Measurements from ENCODE around the gene DMRT1.
"Not testable (repeated sequence)": the region's sequence is repeated elsewhere in the genome, so short reads cannot be mapped to it uniquely, and the experiment has no call there.

Gene DMRT1

DNA sequence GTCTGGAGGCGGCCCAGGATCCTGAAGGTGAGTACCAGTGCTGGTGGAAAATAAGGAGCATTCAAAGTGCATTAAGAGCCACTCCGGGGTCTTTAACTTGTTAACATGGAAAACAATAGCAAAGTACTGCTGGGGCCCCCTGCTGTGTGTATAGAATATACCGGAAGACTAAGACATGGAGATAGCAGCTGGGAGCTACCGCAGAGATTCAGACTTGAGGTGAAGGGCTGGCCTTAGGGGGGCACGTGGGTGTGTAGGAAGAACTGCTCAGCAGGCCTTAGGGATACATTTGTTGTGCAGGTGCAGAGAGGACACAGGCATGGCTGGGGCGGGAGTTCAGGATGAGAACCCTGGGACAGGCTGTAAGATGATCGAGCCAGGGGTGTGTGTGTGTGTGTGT lies 1.2 kb upstream of the DMRT1 start:
- DNase-seq (no peak), ATAC-seq (replicated peaks) (no peak)
- Mint-ChIP-seq H3K9me3 (no peaks in the 10 kb centered on the region), H3K27me3 (peaks cover 39 to 61% of the 10 kb centered on the region in 2 donors), H3K4me1 (ENCODE audit: low read depth in 2 of 2) (peaks cover 3 to 4% of the 10 kb centered on the region in 2 donors), H3K27ac (no peak overlapping the region), H3K4me3 (no peak overlapping the region), H3K36me3 (ENCODE audit: insufficient read depth) (no peaks in the 10 kb centered on the region)

- Mint-ChIP-seq H3K27me3 (peaks cover 55 to 74% of the 10 kb centered on the region in 2 donors), H3K36me3 (ENCODE audit: insufficient read depth) (no peaks in the 10 kb centered on the region), H3K4me3 (no peak overlapping the region), H3K9me3 (no peaks in the 10 kb centered on the region), H3K4me1 (ENCODE audit: low read depth in 2 of 2) (peaks cover 3 to 4% of the 10 kb centered on the region in 2 donors), H3K27ac (no peak overlapping the region)
- DNase-seq: no peak
- no peak for ATAC-seq (replicated peaks)
Observed at GRCh38 chr9:842635-843426, 1.3 kb downstream of the DMRT1 start.

DNA sequence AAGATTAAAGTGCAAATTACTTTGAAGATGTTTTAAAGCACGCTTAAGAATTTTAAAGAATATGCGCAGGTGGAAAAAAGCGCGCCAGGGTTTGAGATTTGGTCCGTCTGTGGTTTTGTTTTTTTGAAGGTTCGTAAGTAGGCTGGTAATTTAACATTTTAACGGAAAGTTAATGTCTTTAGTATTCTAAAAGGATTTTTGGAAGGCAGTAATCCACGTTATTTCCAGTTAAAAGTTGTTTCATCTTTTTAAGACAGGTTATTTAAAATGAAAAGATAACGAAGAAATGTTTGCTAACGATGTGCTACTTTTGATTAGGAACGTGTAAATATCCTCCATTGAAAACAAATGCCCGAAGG lies 1.9 kb downstream of the DMRT1 start:
- Mint-ChIP-seq H3K4me3 (no peak overlapping the region), H3K27me3 (peaks cover 53 to 71% of the 10 kb centered on the region in 2 donors), H3K4me1 (ENCODE audit: low read depth in 2 of 2) (peaks cover 3 to 4% of the 10 kb centered on the region in 2 donors), H3K9me3 (no peaks in the 10 kb centered on the region), H3K27ac (no peak overlapping the region), H3K36me3 (ENCODE audit: insufficient read depth) (no peaks in the 10 kb centered on the region)
- ATAC-seq (replicated peaks) (no peak), DNase-seq (no peak)

DNA sequence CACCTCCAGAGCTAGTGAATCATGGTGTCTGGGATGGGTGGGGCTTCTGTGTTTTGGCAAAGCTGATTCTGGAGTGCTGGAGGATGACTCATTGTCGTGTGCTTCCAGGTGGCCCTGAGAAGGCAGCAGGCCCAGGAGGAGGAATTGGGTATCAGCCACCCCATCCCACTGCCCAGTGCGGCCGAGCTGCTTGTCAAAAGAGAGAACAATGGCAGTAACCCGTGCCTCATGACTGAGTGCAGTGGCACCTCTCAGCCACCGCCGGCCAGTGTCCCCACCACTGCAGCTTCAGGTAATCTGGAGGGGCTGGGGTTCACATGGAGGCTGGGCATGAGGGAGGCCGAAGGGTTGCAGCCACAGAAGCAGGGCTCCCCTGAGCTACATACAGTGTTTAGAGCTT lies 5.4 kb downstream of the DMRT1 start:
- Mint-ChIP-seq H3K27ac (no peak overlapping the region), H3K4me3 (no peak overlapping the region), H3K4me1 (ENCODE audit: low read depth in 2 of 2) (peaks cover 0 to 4% of the 10 kb centered on the region in 2 donors), H3K27me3 (peaks cover 47 to 51% of the 10 kb centered on the region in 2 donors), H3K36me3 (ENCODE audit: insufficient read depth) (no peaks in the 10 kb centered on the region), H3K9me3 (no peaks in the 10 kb centered on the region)
- no peak for DNase-seq
- ATAC-seq (replicated peaks): no peak

- peaks cover 51 to 52% of the 10 kb centered on the region in 2 donors for H3K27me3 Mint-ChIP-seq
- ATAC-seq (replicated peaks): no peak
- H3K4me1 Mint-ChIP-seq (ENCODE audit: low read depth in 2 of 2): peaks cover 0 to 4% of the 10 kb centered on the region in 2 donors
Observed at GRCh38 chr9:847505-847904, 6.0 kb downstream of the DMRT1 start.

DNA sequence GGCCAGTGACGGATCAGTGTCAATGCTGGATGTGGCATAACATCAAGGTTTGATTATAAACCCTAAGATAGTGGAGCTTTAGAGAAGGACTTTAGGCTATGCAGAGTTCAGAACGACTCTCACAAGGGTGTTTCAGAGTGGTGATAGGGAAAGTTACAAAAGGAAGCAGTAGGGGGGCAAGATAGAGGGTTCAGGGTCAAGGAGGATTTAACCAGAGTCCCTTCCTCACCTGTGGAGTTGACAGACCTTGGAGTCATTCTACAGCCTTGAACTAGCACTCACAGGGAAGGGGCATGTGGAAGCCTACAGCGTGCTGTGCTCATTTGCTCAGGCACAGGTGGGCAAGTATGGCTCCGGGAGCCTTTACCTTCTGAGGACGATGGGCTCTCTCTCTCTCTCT lies 7.9 kb downstream of the DMRT1 start:
- Mint-ChIP-seq H3K27me3 (peaks cover 43 to 47% of the 10 kb centered on the region in 2 donors), H3K36me3 (ENCODE audit: insufficient read depth) (peaks cover 3% of the 10 kb centered on the region), H3K9me3 (no peaks in the 10 kb centered on the region), H3K27ac (no peak overlapping the region), H3K4me1 (ENCODE audit: low read depth in 2 of 2) (no peaks in the 10 kb centered on the region), H3K4me3 (no peak overlapping the region)
- no peak for ATAC-seq (replicated peaks)
- DNase-seq: no peak

More at GRCh38 chr9:847505-847904, 6.0 kb downstream of the DMRT1 start:
- Mint-ChIP-seq H3K27ac (no peak overlapping the region), H3K36me3 (ENCODE audit: insufficient read depth) (no peaks in the 10 kb centered on the region), H3K9me3 (no peaks in the 10 kb centered on the region), H3K4me3 (no peak overlapping the region)
- no peak for DNase-seq

DNA sequence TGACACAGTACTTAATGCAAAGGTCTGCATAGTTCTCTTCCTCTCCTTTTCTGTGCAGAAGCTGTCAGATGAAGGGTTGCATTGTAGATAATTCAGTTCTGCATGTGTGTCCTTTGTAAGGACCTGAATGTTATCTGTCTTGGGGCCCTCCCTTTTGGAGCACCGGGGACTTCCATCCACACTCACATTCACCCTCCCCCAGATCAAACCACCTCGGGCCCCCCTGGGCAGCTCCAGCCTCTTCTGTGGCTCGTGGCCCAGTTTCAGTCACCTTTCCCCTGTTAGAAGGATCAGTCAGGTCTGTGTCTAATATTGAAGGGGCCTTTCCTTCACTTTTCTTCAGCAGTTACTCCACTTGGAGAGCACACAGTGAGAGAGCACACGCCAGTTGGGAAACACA lies 11.0 kb downstream of the DMRT1 start:
- Mint-ChIP-seq H3K27ac (no peak overlapping the region), H3K36me3 (ENCODE audit: insufficient read depth) (peaks cover 3% of the 10 kb centered on the region), H3K27me3 (peaks cover 18 to 28% of the 10 kb centered on the region in 2 donors)

DNA sequence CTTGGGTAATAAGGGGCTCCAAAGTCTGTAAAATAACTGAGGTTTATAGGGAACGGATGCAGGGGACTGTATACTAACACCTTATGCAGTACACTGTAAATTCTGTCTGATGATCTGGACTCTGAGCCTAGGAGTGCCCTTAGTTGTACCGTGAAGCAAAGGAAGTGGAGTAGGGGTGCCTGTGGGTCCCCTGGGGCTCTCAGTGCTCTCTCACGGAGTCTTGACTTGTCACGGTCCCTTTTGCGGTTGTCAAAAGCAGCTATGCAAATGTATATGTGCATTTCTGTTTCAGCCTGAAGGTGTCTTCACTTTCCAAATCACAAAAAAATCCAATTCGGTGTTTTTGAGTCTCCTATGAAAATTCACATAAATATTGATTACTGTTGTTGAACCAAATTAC lies 17.8 kb downstream of the DMRT1 start:
- Mint-ChIP-seq H3K27ac (no peak overlapping the region), H3K4me1 (ENCODE audit: low read depth in 2 of 2) (peaks cover 0 to 1% of the 10 kb centered on the region in 2 donors), H3K9me3 (no peaks in the 10 kb centered on the region), H3K4me3 (no peak overlapping the region), H3K27me3 (peaks cover 25 to 41% of the 10 kb centered on the region in 2 donors), H3K36me3 (ENCODE audit: insufficient read depth) (no peaks in the 10 kb centered on the region)
- DNase-seq (no peak), ATAC-seq (replicated peaks) (no peak)

More for the DNA sequence above, 11.0 kb downstream of the DMRT1 start:
- Mint-ChIP-seq H3K9me3 (no peaks in the 10 kb centered on the region), H3K4me3 (no peak overlapping the region), H3K4me1 (ENCODE audit: low read depth in 2 of 2) (no peaks in the 10 kb centered on the region)
- no peak for DNase-seq
- no peak for ATAC-seq (replicated peaks)

DNA sequence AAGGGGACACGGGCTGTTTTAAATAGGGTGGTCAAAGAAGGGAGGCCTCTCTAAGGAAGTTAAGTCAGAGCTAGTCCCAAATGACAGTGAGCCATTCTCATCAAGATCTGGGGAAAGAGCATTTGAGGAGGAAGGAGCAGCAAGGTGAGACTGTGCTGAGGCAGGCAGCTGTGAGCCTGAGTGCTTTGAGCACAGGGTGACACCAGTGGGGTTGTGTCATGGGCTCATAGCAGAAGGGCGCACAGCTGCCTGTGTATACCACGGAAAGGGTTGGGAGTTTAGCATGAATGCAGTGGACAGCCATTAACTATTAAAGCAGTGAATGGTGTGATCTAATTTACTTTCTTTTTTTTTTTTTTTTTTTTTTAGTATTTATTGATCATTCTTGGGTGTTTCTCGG lies 19.2 kb downstream of the DMRT1 start:
- no peak overlapping the region for H3K27ac Mint-ChIP-seq
- no peaks in the 10 kb centered on the region for H3K36me3 Mint-ChIP-seq (ENCODE audit: insufficient read depth)
- no peak for DNase-seq
- no peak overlapping the region for H3K4me3 Mint-ChIP-seq
- peaks cover 25 to 47% of the 10 kb centered on the region in 2 donors for H3K27me3 Mint-ChIP-seq
- ATAC-seq (replicated peaks): no peak
- H3K4me1 Mint-ChIP-seq (ENCODE audit: low read depth in 2 of 2): peaks cover 0 to 1% of the 10 kb centered on the region in 2 donors
- H3K9me3 Mint-ChIP-seq: no peaks in the 10 kb centered on the region

DNA sequence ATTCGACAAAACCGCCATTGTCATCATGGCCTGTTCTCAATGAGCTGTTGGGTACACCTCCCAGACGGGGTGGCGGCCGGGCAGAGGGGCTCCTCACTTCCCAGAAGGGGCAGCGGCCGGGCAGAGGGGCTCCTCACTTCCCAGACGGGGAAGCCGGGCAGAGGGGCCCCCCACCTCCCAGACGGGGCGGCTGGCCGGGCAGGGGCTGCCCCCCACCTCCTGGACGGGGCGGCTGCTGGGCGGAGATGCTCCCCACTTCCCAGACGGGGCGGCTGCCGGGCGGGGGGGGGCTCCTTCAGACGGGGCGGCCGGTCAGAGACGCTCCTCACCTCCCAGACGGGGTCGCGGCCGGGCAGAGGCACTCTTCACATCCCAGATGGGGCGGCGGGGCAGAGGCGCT lies 20.0 kb downstream of the DMRT1 start:
- H3K27me3 Mint-ChIP-seq: peaks cover 23 to 55% of the 10 kb centered on the region in 2 donors
- H3K9me3 Mint-ChIP-seq; ATAC-seq (replicated peaks); H3K4me3 Mint-ChIP-seq; H3K36me3 Mint-ChIP-seq (ENCODE audit: insufficient read depth); DNase-seq; H3K27ac Mint-ChIP-seq; H3K4me1 Mint-ChIP-seq (ENCODE audit: low read depth in 2 of 2): not testable (repeated sequence)

DNA sequence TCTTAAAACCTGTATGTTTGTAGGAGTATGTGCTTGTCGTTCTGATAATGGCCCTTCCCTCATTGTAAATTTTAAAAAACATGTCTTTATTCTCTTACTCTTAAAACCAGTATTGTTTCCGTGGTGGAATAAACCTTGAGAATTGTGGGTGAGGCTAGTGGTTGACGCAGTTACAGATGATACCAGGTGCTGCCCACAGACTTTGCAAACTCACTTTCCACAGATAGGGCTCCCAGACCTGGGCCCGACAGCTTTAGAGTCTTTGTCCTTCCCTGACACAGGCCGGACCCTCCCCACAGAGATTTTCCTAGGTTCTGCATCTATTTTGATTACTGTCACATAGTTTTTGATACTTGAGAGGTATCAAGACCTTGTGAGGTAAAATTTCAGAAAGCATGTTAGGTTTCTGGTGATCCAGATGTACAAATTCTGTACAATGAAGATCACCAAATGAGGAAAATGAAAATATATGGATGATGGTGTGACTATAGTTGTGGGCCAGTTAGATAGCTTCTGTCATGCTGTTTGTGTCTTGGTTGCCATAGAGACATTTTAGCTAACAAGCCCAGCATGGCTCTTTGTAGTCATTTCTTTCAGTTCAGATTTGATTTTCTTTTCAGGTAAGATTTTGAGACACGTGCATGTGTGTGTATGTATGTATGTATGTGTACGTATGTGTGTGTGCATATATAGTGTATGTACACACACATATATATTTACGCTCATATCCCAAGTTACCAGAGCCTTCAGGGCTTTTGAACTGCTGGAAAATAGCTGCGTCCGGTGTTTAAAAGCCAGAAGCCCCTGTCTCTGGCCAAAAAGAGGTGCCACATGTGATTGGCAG lies 33.8 kb downstream of the DMRT1 start:
- H3K9me3 Mint-ChIP-seq: no peaks in the 10 kb centered on the region
- no peaks in the 10 kb centered on the region for H3K36me3 Mint-ChIP-seq (ENCODE audit: insufficient read depth)
- H3K27ac Mint-ChIP-seq: no peak overlapping the region
- H3K4me1 Mint-ChIP-seq (ENCODE audit: low read depth in 2 of 2): peaks cover 0 to 2% of the 10 kb centered on the region in 2 donors
- DNase-seq: no peak
- H3K27me3 Mint-ChIP-seq: peaks cover 29 to 34% of the 10 kb centered on the region in 2 donors
- H3K4me3 Mint-ChIP-seq: no peak overlapping the region
- ATAC-seq (replicated peaks): no peak

DNA sequence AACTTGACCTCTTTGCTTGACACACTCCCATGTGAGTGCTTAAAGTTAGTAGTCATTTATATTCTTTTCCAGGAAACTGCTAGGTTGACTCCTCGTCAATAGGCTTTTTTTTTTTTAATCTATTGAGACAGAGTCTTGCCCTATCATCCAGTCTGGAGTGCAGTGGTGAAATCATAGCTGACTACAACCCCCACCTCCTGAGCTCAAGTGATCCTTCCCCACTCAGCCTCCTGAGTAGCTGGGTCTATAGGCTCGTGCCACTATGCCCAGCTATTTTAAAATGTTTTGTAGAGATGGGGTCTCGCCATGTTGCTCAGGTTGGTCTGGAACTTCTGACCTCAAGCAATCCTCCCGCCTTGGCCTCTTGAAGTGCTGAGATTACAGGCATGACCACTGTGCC lies 34.9 kb downstream of the DMRT1 start:
- ATAC-seq (replicated peaks) (no peak), DNase-seq (no peak)
- H3K27ac Mint-ChIP-seq: no peak overlapping the region
- H3K27me3 Mint-ChIP-seq: peaks cover 32 to 37% of the 10 kb centered on the region in 2 donors
- H3K9me3 Mint-ChIP-seq: no peaks in the 10 kb centered on the region
- H3K4me3 Mint-ChIP-seq: no peak overlapping the region
- no peaks in the 10 kb centered on the region for H3K36me3 Mint-ChIP-seq (ENCODE audit: insufficient read depth)
- peaks cover 8 to 9% of the 10 kb centered on the region in 2 donors for H3K4me1 Mint-ChIP-seq (ENCODE audit: low read depth in 2 of 2)

GRCh38 chr9:878239-878638 lies 36.7 kb downstream of the DMRT1 start:
- peaks cover 48 to 55% of the 10 kb centered on the region in 2 donors for H3K27me3 Mint-ChIP-seq

DNA sequence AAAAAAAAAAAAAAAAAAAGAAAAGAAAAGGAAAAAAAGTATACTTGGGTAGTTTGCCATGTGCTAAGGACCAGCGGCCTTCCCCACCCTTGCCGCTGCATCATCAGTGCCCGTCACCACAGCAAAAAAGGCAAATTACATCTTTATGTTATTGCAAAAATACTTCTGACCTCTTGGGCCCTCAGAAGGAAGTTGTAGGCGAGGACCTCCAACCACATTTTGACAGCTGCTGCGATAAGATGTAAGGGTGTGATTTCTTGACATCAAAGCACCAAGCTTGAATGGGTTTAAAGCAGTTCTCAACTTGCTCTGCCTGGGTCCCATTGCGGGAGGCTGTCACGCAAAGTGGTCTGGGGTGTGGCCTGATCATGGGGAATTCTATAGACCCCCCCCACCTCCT lies 39.2 kb downstream of the DMRT1 start:
- DNase-seq (no peak), ATAC-seq (replicated peaks) (peak; percentile 56)
- Mint-ChIP-seq H3K4me3 (no peak overlapping the region), H3K27me3 (peaks cover 52 to 73% of the 10 kb centered on the region in 2 donors), H3K4me1 (ENCODE audit: low read depth in 2 of 2) (peaks cover 7 to 8% of the 10 kb centered on the region in 2 donors), H3K36me3 (ENCODE audit: insufficient read depth) (no peaks in the 10 kb centered on the region), H3K27ac (no peak overlapping the region), H3K9me3 (no peaks in the 10 kb centered on the region)

More at GRCh38 chr9:878239-878638, 36.7 kb downstream of the DMRT1 start:
- Mint-ChIP-seq H3K4me1 (ENCODE audit: low read depth in 2 of 2) (peaks cover 8 to 9% of the 10 kb centered on the region in 2 donors), H3K27ac (no peak overlapping the region), H3K4me3 (no peak overlapping the region), H3K9me3 (no peaks in the 10 kb centered on the region), H3K36me3 (ENCODE audit: insufficient read depth) (no peaks in the 10 kb centered on the region)
- ATAC-seq (replicated peaks) (no peak), DNase-seq (no peak)
